ENCODE measurements around the gene ALDH1L2. TPM values are rescaled to one million over a fixed set of nuclear protein-coding genes. Genes with fewer than 3 reads are reported as not detected.
"Not testable (repeated sequence)": the region's sequence is repeated elsewhere in the genome, so short reads cannot be mapped to it uniquely, and the experiment has no call there.

ALDH1L2 gene
- total RNA-seq, 1 experiment from 2014 or later = 7.7 TPM

- TF ChIP-seq, protein P1, sequence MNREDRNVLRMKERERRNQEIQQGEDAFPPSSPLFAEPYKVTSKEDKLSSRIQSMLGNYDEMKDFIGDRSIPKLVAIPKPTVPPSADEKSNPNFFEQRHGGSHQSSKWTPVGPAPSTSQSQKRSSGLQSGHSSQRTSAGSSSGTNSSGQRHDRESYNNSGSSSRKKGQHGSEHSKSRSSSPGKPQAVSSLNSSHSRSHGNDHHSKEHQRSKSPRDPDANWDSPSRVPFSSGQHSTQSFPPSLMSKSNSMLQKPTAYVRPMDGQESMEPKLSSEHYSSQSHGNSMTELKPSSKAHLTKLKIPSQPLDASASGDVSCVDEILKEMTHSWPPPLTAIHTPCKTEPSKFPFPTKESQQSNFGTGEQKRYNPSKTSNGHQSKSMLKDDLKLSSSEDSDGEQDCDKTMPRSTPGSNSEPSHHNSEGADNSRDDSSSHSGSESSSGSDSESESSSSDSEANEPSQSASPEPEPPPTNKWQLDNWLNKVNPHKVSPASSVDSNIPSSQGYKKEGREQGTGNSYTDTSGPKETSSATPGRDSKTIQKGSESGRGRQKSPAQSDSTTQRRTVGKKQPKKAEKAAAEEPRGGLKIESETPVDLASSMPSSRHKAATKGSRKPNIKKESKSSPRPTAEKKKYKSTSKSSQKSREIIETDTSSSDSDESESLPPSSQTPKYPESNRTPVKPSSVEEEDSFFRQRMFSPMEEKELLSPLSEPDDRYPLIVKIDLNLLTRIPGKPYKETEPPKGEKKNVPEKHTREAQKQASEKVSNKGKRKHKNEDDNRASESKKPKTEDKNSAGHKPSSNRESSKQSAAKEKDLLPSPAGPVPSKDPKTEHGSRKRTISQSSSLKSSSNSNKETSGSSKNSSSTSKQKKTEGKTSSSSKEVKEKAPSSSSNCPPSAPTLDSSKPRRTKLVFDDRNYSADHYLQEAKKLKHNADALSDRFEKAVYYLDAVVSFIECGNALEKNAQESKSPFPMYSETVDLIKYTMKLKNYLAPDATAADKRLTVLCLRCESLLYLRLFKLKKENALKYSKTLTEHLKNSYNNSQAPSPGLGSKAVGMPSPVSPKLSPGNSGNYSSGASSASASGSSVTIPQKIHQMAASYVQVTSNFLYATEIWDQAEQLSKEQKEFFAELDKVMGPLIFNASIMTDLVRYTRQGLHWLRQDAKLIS (CRISPR knock-in tag; IDR thresholded peaks at IDR 0.05; ENCODE audit: borderline replicate concordance) = no peak
- TF ChIP-seq, protein P2, sequence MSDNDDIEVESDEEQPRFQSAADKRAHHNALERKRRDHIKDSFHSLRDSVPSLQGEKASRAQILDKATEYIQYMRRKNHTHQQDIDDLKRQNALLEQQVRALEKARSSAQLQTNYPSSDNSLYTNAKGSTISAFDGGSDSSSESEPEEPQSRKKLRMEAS (CRISPR knock-in tag; IDR thresholded peaks at IDR 0.05) = no peak
- no peak for TF ChIP-seq ESRRA (CRISPR knock-in tag; IDR thresholded peaks at IDR 0.05; ENCODE audit: borderline replicate concordance)
- TF ChIP-seq ZBTB21 (CRISPR knock-in tag; IDR thresholded peaks at IDR 0.05; ENCODE audit: borderline replicate concordance) = no peak
Observed at GRCh38 chr12:104985206-104985605, 99.1 kb downstream of the ALDH1L2 start (continued).

DNA sequence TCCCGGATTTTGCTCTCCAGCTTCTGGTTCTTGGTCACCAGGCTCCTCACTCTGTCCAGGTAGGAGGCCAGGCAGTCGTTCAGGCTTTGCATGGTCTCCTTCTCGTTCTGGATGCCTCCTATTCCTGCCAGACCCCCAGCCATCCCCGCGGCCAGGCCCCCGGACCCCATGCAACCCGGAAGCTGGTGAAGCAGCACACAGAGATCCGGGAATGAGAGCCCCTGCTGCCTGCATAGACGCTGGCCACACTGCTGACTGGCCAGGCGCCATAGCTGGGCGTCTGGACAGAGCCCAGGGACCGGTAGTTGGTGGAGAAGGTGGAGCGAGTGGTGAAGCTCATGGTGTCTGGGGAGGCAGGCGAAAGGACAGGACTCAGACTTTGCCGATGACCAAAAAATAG, 106.6 kb downstream of the ALDH1L2 start:
- CTCF ChIA-PET; H3K27me3 Mint-ChIP-seq (ENCODE audit: low read depth); H3K4me1 Mint-ChIP-seq; H3K9me3 Mint-ChIP-seq; H3K4me3 Mint-ChIP-seq; POLR2A ChIA-PET; H3K27ac Mint-ChIP-seq; ATAC-seq; H3K36me3 Mint-ChIP-seq; DNase-seq (ENCODE audit: low spot score): not testable (repeated sequence)

DNA sequence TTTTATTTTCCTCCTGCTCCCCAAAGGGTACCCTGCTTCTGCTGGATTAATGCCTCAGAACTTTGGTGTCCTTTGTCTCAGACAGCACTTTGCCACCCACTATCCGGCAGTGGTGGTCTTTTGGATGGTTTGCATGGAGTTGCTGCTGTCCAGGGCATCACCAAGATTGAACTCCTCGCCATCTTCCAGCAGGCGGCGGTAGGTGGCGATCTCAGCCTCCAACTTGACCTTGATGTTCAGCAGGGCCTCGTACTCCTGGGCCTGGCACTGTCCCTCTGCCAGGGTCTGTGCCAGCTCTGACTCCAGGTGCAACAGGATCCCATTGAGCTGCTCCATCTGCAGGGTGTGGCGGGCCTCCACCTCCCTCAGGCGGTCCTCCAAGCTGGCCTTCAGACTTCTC, 107.6 kb downstream of the ALDH1L2 start:
- no peak for DNase-seq (ENCODE audit: low spot score)
- POLR2A ChIA-PET = no interaction called here
- no peak overlapping the region for H3K27ac Mint-ChIP-seq
- CTCF ChIA-PET = no interaction called here
- no peaks in the 10 kb centered on the region for H3K27me3 Mint-ChIP-seq (ENCODE audit: low read depth)
- no peaks in the 10 kb centered on the region for H3K9me3 Mint-ChIP-seq
- H3K4me1 Mint-ChIP-seq = no peaks in the 10 kb centered on the region
- no peaks in the 10 kb centered on the region for H3K36me3 Mint-ChIP-seq
- H3K4me3 Mint-ChIP-seq = no peak overlapping the region
- ATAC-seq = no peak
- TF ChIP-seq NFYB (CRISPR knock-in tag; conservative IDR thresholded peaks at IDR 0.05; ENCODE audit: low read depth) = no peak
- TF ChIP-seq CREB1 (CRISPR knock-in tag; IDR thresholded peaks at IDR 0.05) = no peak
- TF ChIP-seq ZNF232 (CRISPR knock-in tag; IDR thresholded peaks at IDR 0.05) = no peak
- TF ChIP-seq, protein P3, sequence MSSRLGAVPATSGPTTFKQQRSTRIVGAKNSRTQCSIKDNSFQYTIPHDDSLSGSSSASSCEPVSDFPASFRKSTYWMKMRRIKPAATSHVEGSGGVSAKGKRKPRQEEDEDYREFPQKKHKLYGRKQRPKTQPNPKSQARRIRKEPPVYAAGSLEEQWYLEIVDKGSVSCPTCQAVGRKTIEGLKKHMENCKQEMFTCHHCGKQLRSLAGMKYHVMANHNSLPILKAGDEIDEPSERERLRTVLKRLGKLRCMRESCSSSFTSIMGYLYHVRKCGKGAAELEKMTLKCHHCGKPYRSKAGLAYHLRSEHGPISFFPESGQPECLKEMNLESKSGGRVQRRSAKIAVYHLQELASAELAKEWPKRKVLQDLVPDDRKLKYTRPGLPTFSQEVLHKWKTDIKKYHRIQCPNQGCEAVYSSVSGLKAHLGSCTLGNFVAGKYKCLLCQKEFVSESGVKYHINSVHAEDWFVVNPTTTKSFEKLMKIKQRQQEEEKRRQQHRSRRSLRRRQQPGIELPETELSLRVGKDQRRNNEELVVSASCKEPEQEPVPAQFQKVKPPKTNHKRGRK (CRISPR knock-in tag; IDR thresholded peaks at IDR 0.05; ENCODE audit: borderline replicate concordance) = no peak
- no peak for TF ChIP-seq CBFB (CRISPR knock-in tag; IDR thresholded peaks at IDR 0.05; ENCODE audit: low read depth)
- TF ChIP-seq ZNF219 (CRISPR knock-in tag; IDR thresholded peaks at IDR 0.05; ENCODE audit: borderline replicate concordance) = no peak
- TF ChIP-seq ZNF416 (CRISPR knock-in tag; IDR thresholded peaks at IDR 0.05) = no peak
- TF ChIP-seq ZNF317 (CRISPR knock-in tag; IDR thresholded peaks at IDR 0.05; ENCODE audit: borderline replicate concordance, low read depth) = no peak
- no peak for TF ChIP-seq ZBTB21 (CRISPR knock-in tag; IDR thresholded peaks at IDR 0.05; ENCODE audit: borderline replicate concordance)
- no peak for TF ChIP-seq MYBL2 (CRISPR knock-in tag; IDR thresholded peaks at IDR 0.05)
- TF ChIP-seq FOXP1 (CRISPR knock-in tag; IDR thresholded peaks at IDR 0.05; ENCODE audit: borderline replicate concordance) = no peak
- no peak for TF ChIP-seq NR2C2 (CRISPR knock-in tag; IDR thresholded peaks at IDR 0.05)

- no peaks in the 10 kb centered on the region for H3K9me3 Mint-ChIP-seq
- no peaks in the 10 kb centered on the region for H3K4me1 Mint-ChIP-seq
- ChIA-PET CTCF (no interaction called here), POLR2A (no interaction called here)
- ATAC-seq (no peak), DNase-seq (ENCODE audit: low spot score) (no peak)
- H3K27me3 Mint-ChIP-seq (ENCODE audit: low read depth) = no peaks in the 10 kb centered on the region
- H3K4me3 Mint-ChIP-seq = no peak overlapping the region
- H3K27ac Mint-ChIP-seq = no peak overlapping the region
- no peaks in the 10 kb centered on the region for H3K36me3 Mint-ChIP-seq
- TF ChIP-seq TEAD1 (CRISPR knock-in tag; IDR thresholded peaks at IDR 0.05) = no peak
- no peak for TF ChIP-seq PRRX2 (CRISPR knock-in tag; IDR thresholded peaks at IDR 0.05)
- TF ChIP-seq, protein P4, sequence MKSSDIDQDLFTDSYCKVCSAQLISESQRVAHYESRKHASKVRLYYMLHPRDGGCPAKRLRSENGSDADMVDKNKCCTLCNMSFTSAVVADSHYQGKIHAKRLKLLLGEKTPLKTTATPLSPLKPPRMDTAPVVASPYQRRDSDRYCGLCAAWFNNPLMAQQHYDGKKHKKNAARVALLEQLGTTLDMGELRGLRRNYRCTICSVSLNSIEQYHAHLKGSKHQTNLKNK (CRISPR knock-in tag; IDR thresholded peaks at IDR 0.05) = no peak
- no peak for TF ChIP-seq RELA (CRISPR knock-in tag; IDR thresholded peaks at IDR 0.05; ENCODE audit: borderline replicate concordance)
- TF ChIP-seq GABPB1 (CRISPR knock-in tag; IDR thresholded peaks at IDR 0.05) = no peak
- TF ChIP-seq NR3C1 (CRISPR knock-in tag; conservative IDR thresholded peaks at IDR 0.05; ENCODE audit: low read depth) = no peak
- TF ChIP-seq, protein P5, sequence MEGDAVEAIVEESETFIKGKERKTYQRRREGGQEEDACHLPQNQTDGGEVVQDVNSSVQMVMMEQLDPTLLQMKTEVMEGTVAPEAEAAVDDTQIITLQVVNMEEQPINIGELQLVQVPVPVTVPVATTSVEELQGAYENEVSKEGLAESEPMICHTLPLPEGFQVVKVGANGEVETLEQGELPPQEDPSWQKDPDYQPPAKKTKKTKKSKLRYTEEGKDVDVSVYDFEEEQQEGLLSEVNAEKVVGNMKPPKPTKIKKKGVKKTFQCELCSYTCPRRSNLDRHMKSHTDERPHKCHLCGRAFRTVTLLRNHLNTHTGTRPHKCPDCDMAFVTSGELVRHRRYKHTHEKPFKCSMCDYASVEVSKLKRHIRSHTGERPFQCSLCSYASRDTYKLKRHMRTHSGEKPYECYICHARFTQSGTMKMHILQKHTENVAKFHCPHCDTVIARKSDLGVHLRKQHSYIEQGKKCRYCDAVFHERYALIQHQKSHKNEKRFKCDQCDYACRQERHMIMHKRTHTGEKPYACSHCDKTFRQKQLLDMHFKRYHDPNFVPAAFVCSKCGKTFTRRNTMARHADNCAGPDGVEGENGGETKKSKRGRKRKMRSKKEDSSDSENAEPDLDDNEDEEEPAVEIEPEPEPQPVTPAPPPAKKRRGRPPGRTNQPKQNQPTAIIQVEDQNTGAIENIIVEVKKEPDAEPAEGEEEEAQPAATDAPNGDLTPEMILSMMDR (IDR thresholded peaks at IDR 0.05) = no peak
- no peak for TF ChIP-seq GTF2I (CRISPR knock-in tag; conservative IDR thresholded peaks at IDR 0.05)
- TF ChIP-seq ZNF138 (CRISPR knock-in tag; conservative IDR thresholded peaks at IDR 0.05) = no peak
- no peak for TF ChIP-seq TEAD4 (CRISPR knock-in tag; IDR thresholded peaks at IDR 0.05)
Observed at GRCh38 chr12:104975587-104976343, 108.5 kb downstream of the ALDH1L2 start.

Measured in WTC11 (cell line).